Mucosa of stomach (tissue), 1 donor: ENCODE results near the gene TNK2.

Experiments
- H3K27me3 ChIP-seq: one replicate; pipeline ENCODE4 v1.7.0; 2013; ENCODE audit warnings: mild to moderate bottlenecking, low read length; ENCODE audit not compliant: control insufficient read depth, insufficient read depth
- H3K36me3 ChIP-seq: one replicate; pipeline ENCODE4 v1.7.0; 2013; ENCODE audit warnings: low read length; ENCODE audit not compliant: control insufficient read depth, insufficient read depth
- H3K4me1 ChIP-seq: one replicate; pipeline ENCODE4 v1.7.0; 2013; ENCODE audit warnings: mild to moderate bottlenecking, low read length; ENCODE audit not compliant: control insufficient read depth, insufficient read depth
- H3K4me3 ChIP-seq: one replicate; pipeline ENCODE4 v1.7.0; 2013; ENCODE audit warnings: low read length
- H3K9ac ChIP-seq: one replicate; pipeline ENCODE4 v1.7.0; 2013; ENCODE audit warnings: mild to moderate bottlenecking, low read length, moderate library complexity
- H3K9me3 ChIP-seq: one replicate; pipeline ENCODE4 v1.7.0; 2013; ENCODE audit warnings: mild to moderate bottlenecking, low read length, moderate library complexity; ENCODE audit not compliant: control insufficient read depth
- donor health status: Pancreatic carcinoma.

Gene TNK2

GRCh38 chr3:195893916-195894465 is 14.4 kb downstream of the TNK2 start:
- H3K9me3 ChIP-seq = no peaks in the 10 kb centered on the region
- no peaks in the 10 kb centered on the region for H3K36me3 ChIP-seq
- peaks cover 40% of the 10 kb centered on the region for H3K4me1 ChIP-seq
- no peak overlapping the region for H3K9ac ChIP-seq
- peaks cover 15% of the 10 kb centered on the region for H3K27me3 ChIP-seq
- H3K4me3 ChIP-seq = no peak overlapping the region

GRCh38 chr3:195893516-195893915 is 14.8 kb downstream of the TNK2 start:
- Histone ChIP-seq H3K9ac (peak overlapping the region; percentile 53), H3K9me3 (no peaks in the 10 kb centered on the region), H3K4me1 (peaks cover 40% of the 10 kb centered on the region), H3K36me3 (no peaks in the 10 kb centered on the region), H3K4me3 (no peak overlapping the region), H3K27me3 (peaks cover 15% of the 10 kb centered on the region)

- Histone ChIP-seq H3K27me3 (peaks cover 15% of the 10 kb centered on the region), H3K4me1 (peaks cover 40% of the 10 kb centered on the region), H3K9me3 (no peaks in the 10 kb centered on the region), H3K9ac (peak overlapping the region; percentile 53), H3K36me3 (no peaks in the 10 kb centered on the region), H3K4me3 (no peak overlapping the region)
Measured at GRCh38 chr3:195893044-195893395, 15.3 kb downstream of the TNK2 start.

GRCh38 chr3:195892105-195893043 is 16.0 kb downstream of the TNK2 start:
- H3K36me3 ChIP-seq = no peaks in the 10 kb centered on the region
- H3K4me3 ChIP-seq = no peak overlapping the region
- peak overlapping the region; percentile 53 for H3K9ac ChIP-seq
- no peaks in the 10 kb centered on the region for H3K9me3 ChIP-seq
- peaks cover 15% of the 10 kb centered on the region for H3K27me3 ChIP-seq
- peaks cover 40% of the 10 kb centered on the region for H3K4me1 ChIP-seq

- peaks cover 39% of the 10 kb centered on the region for H3K4me1 ChIP-seq
- H3K27me3 ChIP-seq = peaks cover 15% of the 10 kb centered on the region
- H3K4me3 ChIP-seq = no peak overlapping the region
- no peak overlapping the region for H3K9ac ChIP-seq
- no peaks in the 10 kb centered on the region for H3K36me3 ChIP-seq
- no peaks in the 10 kb centered on the region for H3K9me3 ChIP-seq
Measured at GRCh38 chr3:195891431-195892104, 16.8 kb downstream of the TNK2 start.

GRCh38 chr3:195889870-195890295 is 18.5 kb downstream of the TNK2 start:
- H3K4me1 ChIP-seq = peaks cover 36% of the 10 kb centered on the region
- H3K36me3 ChIP-seq = no peaks in the 10 kb centered on the region

GRCh38 chr3:195888981-195889869 is 19.1 kb downstream of the TNK2 start:
- Histone ChIP-seq H3K27me3 (peaks cover 12% of the 10 kb centered on the region), H3K36me3 (no peaks in the 10 kb centered on the region), H3K4me3 (no peak overlapping the region), H3K9me3 (no peaks in the 10 kb centered on the region), H3K4me1 (peaks cover 36% of the 10 kb centered on the region), H3K9ac (no peak overlapping the region)

More at GRCh38 chr3:195889870-195890295, 18.5 kb downstream of the TNK2 start:
- Histone ChIP-seq H3K9me3 (no peaks in the 10 kb centered on the region), H3K4me3 (no peak overlapping the region), H3K9ac (no peak overlapping the region), H3K27me3 (peaks cover 12% of the 10 kb centered on the region)

GRCh38 chr3:195888311-195888761 is 20.0 kb downstream of the TNK2 start:
- H3K27me3 ChIP-seq = peaks cover 5% of the 10 kb centered on the region
- H3K9ac ChIP-seq = no peak overlapping the region
- H3K4me3 ChIP-seq = no peak overlapping the region
- H3K9me3 ChIP-seq = no peaks in the 10 kb centered on the region
- H3K4me1 ChIP-seq = peaks cover 28% of the 10 kb centered on the region
- no peaks in the 10 kb centered on the region for H3K36me3 ChIP-seq

- Histone ChIP-seq H3K4me1 (peaks cover 21% of the 10 kb centered on the region), H3K36me3 (no peaks in the 10 kb centered on the region), H3K9ac (no peak overlapping the region), H3K27me3 (no peaks in the 10 kb centered on the region), H3K9me3 (no peaks in the 10 kb centered on the region), H3K4me3 (no peak overlapping the region)
Measured at GRCh38 chr3:195887670-195888069, 20.7 kb downstream of the TNK2 start.

- H3K4me1 ChIP-seq = peaks cover 16% of the 10 kb centered on the region
- H3K4me3 ChIP-seq = no peak overlapping the region
- no peaks in the 10 kb centered on the region for H3K9me3 ChIP-seq
- no peaks in the 10 kb centered on the region for H3K27me3 ChIP-seq
- no peaks in the 10 kb centered on the region for H3K36me3 ChIP-seq
- no peak overlapping the region for H3K9ac ChIP-seq
Measured at GRCh38 chr3:195886181-195887141, 21.9 kb downstream of the TNK2 start.
